Effector CD4-positive, alpha-beta T cell (primary cell): ENCODE data around the gene PLEKHG5.

ENCODE experiments used
- DNase-seq: peaks from one replicate; pipeline ENCODE4 v3.0.0-alpha.2; 2020

Gene PLEKHG5

GRCh38 chr1:6509220-6509918, 17.9 kb upstream of the PLEKHG5 start:
- no peak for DNase-seq

GRCh38 chr1:6508816-6509189, 17.3 kb upstream of the PLEKHG5 start:
- DNase-seq: no peak

- no peak for DNase-seq
Observed at GRCh38 chr1:6508154-6508815, 16.8 kb upstream of the PLEKHG5 start.

GRCh38 chr1:6507461-6507911, 16.0 kb upstream of the PLEKHG5 start:
- DNase-seq: no peak

GRCh38 chr1:6507037-6507428, 15.6 kb upstream of the PLEKHG5 start:
- no peak for DNase-seq

- no peak for DNase-seq
Observed at GRCh38 chr1:6506210-6507036, 15.0 kb upstream of the PLEKHG5 start.

GRCh38 chr1:6505367-6506209, 14.1 kb upstream of the PLEKHG5 start:
- DNase-seq: no peak

GRCh38 chr1:6504887-6505286, 13.4 kb upstream of the PLEKHG5 start:
- no peak for DNase-seq

- DNase-seq: no peak
Observed at GRCh38 chr1:6503884-6504602, 12.6 kb upstream of the PLEKHG5 start.

- DNase-seq: no peak
Observed at GRCh38 chr1:6502000-6502891, 10.8 kb upstream of the PLEKHG5 start.

- no peak for DNase-seq
Observed at GRCh38 chr1:6501279-6501813, 9.9 kb upstream of the PLEKHG5 start.

GRCh38 chr1:6500544-6501278, 9.2 kb upstream of the PLEKHG5 start:
- no peak for DNase-seq

GRCh38 chr1:6499296-6499695, 7.8 kb upstream of the PLEKHG5 start:
- DNase-seq: no peak

GRCh38 chr1:6498576-6499111, 7.2 kb upstream of the PLEKHG5 start:
- DNase-seq: no peak

GRCh38 chr1:6497867-6498575, 6.6 kb upstream of the PLEKHG5 start:
- no peak for DNase-seq

GRCh38 chr1:6497215-6497866, 5.9 kb upstream of the PLEKHG5 start:
- DNase-seq: peak; percentile 41

- no peak for DNase-seq
Observed at GRCh38 chr1:6496890-6497214, 5.4 kb upstream of the PLEKHG5 start.

GRCh38 chr1:6496365-6496721, 4.9 kb upstream of the PLEKHG5 start:
- DNase-seq: no peak
